ENCODE data around the gene ZBTB7C. TPM values are rescaled to one million over a fixed set of nuclear protein-coding genes. Genes with fewer than 3 reads are reported as not detected.

The ZBTB7C gene
- total and polyA plus RNA-seq, 9 of the 15 experiments (the other 6 are each of a cell fraction or from before 2014, with no cell fraction given), result not detected

DNA sequence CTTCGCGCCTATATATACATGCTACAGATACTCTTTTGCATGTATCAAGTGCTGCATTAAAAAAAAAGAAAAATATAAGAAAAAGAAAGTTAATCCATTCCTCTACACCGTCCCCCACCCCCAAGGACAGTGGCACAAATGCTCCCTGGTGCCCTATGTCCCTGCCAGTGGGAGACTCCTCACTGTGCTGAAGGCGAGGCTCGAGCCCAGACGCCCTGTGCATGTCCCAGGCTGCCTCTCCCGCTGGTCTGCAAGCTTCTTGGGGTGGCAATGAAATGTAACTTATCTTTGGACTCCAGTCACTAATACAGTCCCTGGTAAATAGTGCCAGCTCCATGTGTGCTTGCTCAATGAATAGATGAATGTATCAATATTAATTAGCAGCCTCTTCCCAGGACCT, 293.2 kb downstream of the ZBTB7C start:
- FAIRE-seq (no peak), DNase-seq (ENCODE audit: extremely low read depth in 1 of 4, low spot score in 3 of 4) (no peak), ATAC-seq (no peak)
- Histone ChIP-seq H3K36me3 (ENCODE audit: control insufficient read depth, insufficient read depth, low read length) (no peaks in the 10 kb centered on the region), H4K20me1 (replicated peaks; ENCODE audit: control insufficient read depth, insufficient read depth, low read length) (no peaks in the 10 kb centered on the region), H3K4me2 (ENCODE audit: insufficient read depth, low read length) (no peak overlapping the region), H3K9me1 (ENCODE audit: control insufficient read depth, insufficient read depth, low read length) (no peaks in the 10 kb centered on the region), H3K4me3 (no peak overlapping the region), H3K79me2 (ENCODE audit: control insufficient read depth, insufficient read depth, low read length) (no peaks in the 10 kb centered on the region), H3K4me1 (replicated peaks in 1 of 2; ENCODE audit: control insufficient read depth in 2 of 2, insufficient read depth in 2 of 2, low read length in 2 of 2) (no peaks in the 10 kb centered on the region), H3K27me3 (ENCODE audit: control insufficient read depth in 2 of 2, insufficient read depth in 2 of 2, low read length in 2 of 2) (peaks cover 0 to 23% of the 10 kb centered on the region in 2 experiments; a peak in 3 of 5 replicates), H3K9ac (ENCODE audit: insufficient read depth in 1 of 2, low read depth in 2 of 2, low read length in 2 of 2) (no peak overlapping the region), H2AFZ (ENCODE audit: low read depth, low read length) (no peak overlapping the region), H3K9me3 (replicated peaks; ENCODE audit: control insufficient read depth, insufficient read depth, low read depth, low read length) (no peaks in the 10 kb centered on the region), H3K27ac (ENCODE audit: extremely low read depth, low read depth, low read length) (no peak overlapping the region)
- intact Hi-C loops (cut with micrococcal nuclease), result no loop called here
- TF ChIP-seq, protein P1, sequence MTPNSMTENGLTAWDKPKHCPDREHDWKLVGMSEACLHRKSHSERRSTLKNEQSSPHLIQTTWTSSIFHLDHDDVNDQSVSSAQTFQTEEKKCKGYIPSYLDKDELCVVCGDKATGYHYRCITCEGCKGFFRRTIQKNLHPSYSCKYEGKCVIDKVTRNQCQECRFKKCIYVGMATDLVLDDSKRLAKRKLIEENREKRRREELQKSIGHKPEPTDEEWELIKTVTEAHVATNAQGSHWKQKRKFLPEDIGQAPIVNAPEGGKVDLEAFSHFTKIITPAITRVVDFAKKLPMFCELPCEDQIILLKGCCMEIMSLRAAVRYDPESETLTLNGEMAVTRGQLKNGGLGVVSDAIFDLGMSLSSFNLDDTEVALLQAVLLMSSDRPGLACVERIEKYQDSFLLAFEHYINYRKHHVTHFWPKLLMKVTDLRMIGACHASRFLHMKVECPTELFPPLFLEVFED (CRISPR knock-in tag; conservative IDR thresholded peaks at IDR 0.05), result no peak
- TF ChIP-seq NCOR1 (IDR thresholded peaks at IDR 0.05) (no peak), RCOR1 (IDR thresholded peaks at IDR 0.05; ENCODE audit: borderline replicate concordance in 1 of 2, low read depth in 2 of 2, low read length in 2 of 2) (no peak), ZNF699 (CRISPR knock-in tag; IDR thresholded peaks at IDR 0.05; ENCODE audit: insufficient replicate concordance) (no peak), CREM (IDR thresholded peaks at IDR 0.05; ENCODE audit: low read depth) (no peak), HNRNPLL (IDR thresholded peaks at IDR 0.05; ENCODE audit: low read depth, low read length, poor library complexity, severe bottlenecking) (no peak)
- TF ChIP-seq, protein P2, sequence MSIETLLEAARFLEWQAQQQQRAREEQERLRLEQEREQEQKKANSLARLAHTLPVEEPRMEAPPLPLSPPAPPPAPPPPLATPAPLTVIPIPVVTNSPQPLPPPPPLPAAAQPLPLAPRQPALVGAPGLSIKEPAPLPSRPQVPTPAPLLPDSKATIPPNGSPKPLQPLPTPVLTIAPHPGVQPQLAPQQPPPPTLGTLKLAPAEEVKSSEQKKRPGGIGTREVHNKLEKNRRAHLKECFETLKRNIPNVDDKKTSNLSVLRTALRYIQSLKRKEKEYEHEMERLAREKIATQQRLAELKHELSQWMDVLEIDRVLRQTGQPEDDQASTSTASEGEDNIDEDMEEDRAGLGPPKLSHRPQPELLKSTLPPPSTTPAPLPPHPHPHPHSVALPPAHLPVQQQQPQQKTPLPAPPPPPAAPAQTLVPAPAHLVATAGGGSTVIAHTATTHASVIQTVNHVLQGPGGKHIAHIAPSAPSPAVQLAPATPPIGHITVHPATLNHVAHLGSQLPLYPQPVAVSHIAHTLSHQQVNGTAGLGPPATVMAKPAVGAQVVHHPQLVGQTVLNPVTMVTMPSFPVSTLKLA (conservative IDR thresholded peaks at IDR 0.05), result no peak
- ChIA-PET POLR2A (interaction anchor here (0.5 kb wide), 1 partner anchor 216 kb away, joined by 3 read pairs; no protein-coding TSS in a partner anchor), CTCF (ENCODE audit: low intra/inter-chr PET ratio) (no interaction called here)
- 4% methylated on average over 6 of the region's 7 CpGs for WGBS (ENCODE audit: insufficient coverage, low coverage, missing lambda C conversion rate)
- no TSS peak for BruUV-seq (replicated peaks)
- in situ Hi-C loops (cut with MboI), result no loop called here

Measured in K562 (cell line).